HepG2 (cell line): ENCODE data around the gene WFDC9.

ENCODE experiments used
- CTCF ChIP-seq: sonication (generic); formaldehyde crosslinking; IDR thresholded peaks from 2 replicates; pipeline ENCODE4 v1.5.0; 2020; ENCODE audit warnings: mild to moderate bottlenecking, missing genetic modification reagents, moderate library complexity
- ETV6 ChIP-seq: sonication (generic); formaldehyde crosslinking; conservative IDR thresholded peaks from 2 replicates; pipeline ENCODE4 v1.4.0; 2020; ENCODE audit warnings: missing genetic modification reagents
- ISL2 ChIP-seq: sonication (generic); formaldehyde crosslinking; IDR thresholded peaks from 2 replicates; pipeline ENCODE4 v1.5.0; 2020; ENCODE audit warnings: missing genetic modification reagents
- JUN ChIP-seq: sonication (generic); formaldehyde crosslinking; IDR thresholded peaks from 2 replicates; pipeline ENCODE4 v1.4.0; 2020; ENCODE audit warnings: mild to moderate bottlenecking, missing genetic modification reagents
- POLR2AphosphoS5 ChIP-seq: IDR thresholded peaks from 2 replicates; pipeline ENCODE4 v1.6.1; 2012; ENCODE audit warnings: low read depth, low read length
- RAD51 ChIP-seq: fragments of 450-650 bp; IDR thresholded peaks from 2 replicates; pipeline ENCODE4 v1.6.1; 2016; ENCODE audit warnings: borderline replicate concordance
- SIN3A ChIP-seq: IDR thresholded peaks from 2 replicates; pipeline ENCODE4 v1.6.1; 2011; ENCODE audit warnings: low read depth, mild to moderate bottlenecking, control low read depth, low read length, borderline replicate concordance
- SP1 ChIP-seq, 2 experiments: fragments of 450-650 bp in 1 of 2; sonication (generic) in 1 of 2; formaldehyde crosslinking in 1 of 2; IDR thresholded peaks; 2 replicates each; pipeline versions ENCODE4 v1.4.0 to v1.6.1; 2016 to 2020; ENCODE audit warnings: missing genetic modification reagents in 1 of 2
- TBP ChIP-seq: sonication (generic); formaldehyde crosslinking; IDR thresholded peaks from 2 replicates; pipeline ENCODE4 v1.5.0; 2020; ENCODE audit warnings: missing genetic modification reagents
- U2AF1 ChIP-seq: fragments of 200-400 bp; formaldehyde crosslinking; optimal IDR thresholded peaks from 2 replicates; pipeline ENCODE3; 2017; ENCODE audit warnings: mild to moderate bottlenecking, low read depth, low read length
- ZFP41 ChIP-seq: sonication (generic); formaldehyde crosslinking; IDR thresholded peaks from 2 replicates; pipeline ENCODE4 v1.4.0; 2020; ENCODE audit warnings: mild to moderate bottlenecking, missing genetic modification reagents, borderline replicate concordance
- TF ChIP-seq, protein P1 (sequence below): sonication (generic); formaldehyde crosslinking; IDR thresholded peaks from 2 replicates; pipeline ENCODE4 v1.4.0; 2020; ENCODE audit warnings: missing genetic modification reagents, borderline replicate concordance

- TF ChIP-seq TBP (CRISPR knock-in tag) (no peak), CTCF (CRISPR knock-in tag) (no peak), RAD51 (no peak), ETV6 (no peak), ISL2 (no peak), SP1 (IDR thresholded peaks at IDR 0.05) (no peak), SP1 (CRISPR knock-in tag; IDR thresholded peaks at IDR 0.05) (no peak), SIN3A (no peak), JUN (CRISPR knock-in tag) (no peak), POLR2AphosphoS5 (no peak), ZFP41 (CRISPR knock-in tag) (no peak), U2AF1 (no peak)
- TF ChIP-seq, protein P1, sequence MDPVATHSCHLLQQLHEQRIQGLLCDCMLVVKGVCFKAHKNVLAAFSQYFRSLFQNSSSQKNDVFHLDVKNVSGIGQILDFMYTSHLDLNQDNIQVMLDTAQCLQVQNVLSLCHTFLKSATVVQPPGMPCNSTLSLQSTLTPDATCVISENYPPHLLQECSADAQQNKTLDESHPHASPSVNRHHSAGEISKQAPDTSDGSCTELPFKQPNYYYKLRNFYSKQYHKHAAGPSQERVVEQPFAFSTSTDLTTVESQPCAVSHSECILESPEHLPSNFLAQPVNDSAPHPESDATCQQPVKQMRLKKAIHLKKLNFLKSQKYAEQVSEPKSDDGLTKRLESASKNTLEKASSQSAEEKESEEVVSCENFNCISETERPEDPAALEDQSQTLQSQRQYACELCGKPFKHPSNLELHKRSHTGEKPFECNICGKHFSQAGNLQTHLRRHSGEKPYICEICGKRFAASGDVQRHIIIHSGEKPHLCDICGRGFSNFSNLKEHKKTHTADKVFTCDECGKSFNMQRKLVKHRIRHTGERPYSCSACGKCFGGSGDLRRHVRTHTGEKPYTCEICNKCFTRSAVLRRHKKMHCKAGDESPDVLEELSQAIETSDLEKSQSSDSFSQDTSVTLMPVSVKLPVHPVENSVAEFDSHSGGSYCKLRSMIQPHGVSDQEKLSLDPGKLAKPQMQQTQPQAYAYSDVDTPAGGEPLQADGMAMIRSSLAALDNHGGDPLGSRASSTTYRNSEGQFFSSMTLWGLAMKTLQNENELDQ (CRISPR knock-in tag): no peak
These were observed 54.1 kb downstream of the WFDC9 start for GRCh38 chr20:45576995-45577394.
